Loucy (cell line): ENCODE measurements around the gene ADISSP.

ENCODE experiments used
- EZH2phosphoT487 ChIP-seq: fragments of 200-600 bp; IDR thresholded peaks from 2 replicates; pipeline ENCODE4 v1.6.1; 2018; ENCODE audit warnings: antibody characterized with exemption, mild to moderate bottlenecking, moderate library complexity, borderline replicate concordance
- TF ChIP-seq, protein P1 (sequence below): fragments of 200-600 bp; sonication (generic); conservative IDR thresholded peaks from 2 replicates; pipeline ENCODE4 v1.5.1; 2014; ENCODE audit warnings: mild to moderate bottlenecking, antibody characterized with exemption, low read length

DNA sequence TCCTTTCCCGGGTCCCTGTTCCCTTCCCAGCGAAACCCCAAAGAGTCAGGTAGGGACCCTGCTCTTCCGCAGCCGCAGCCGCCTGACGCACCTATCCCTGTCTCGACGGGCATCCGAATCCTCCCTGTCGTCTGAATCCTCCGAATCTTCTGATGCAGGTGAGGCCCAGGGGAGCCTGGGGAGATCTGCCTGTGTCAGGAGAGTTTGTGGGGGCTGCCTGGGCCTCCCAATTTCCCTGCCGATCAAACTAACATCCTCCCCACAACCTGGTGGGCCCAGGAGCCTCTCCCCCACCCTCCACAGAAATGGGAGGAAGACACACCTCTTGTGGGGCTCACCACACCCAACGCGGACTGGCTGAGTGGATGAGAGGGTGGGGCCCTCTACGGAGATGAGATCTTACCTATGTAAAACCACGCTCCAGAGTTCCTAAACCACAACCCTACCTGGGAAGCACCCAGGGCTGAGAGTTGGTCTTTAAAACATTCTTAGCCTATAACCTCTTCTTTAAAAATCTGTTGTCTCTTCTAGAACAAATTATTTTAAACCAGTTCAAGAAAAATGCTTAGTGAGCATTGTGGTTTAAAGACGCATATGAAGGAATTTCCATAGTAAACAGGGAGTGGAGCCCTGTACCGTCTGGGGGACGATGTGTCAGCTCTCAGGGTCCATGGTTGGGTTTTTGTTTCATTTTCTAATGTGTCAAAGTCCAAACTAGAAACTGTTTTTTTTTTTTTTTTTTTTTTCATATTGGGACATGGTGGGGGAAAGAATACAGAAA lies 30.2 kb upstream of the ADISSP start:
- TF ChIP-seq, protein P1, sequence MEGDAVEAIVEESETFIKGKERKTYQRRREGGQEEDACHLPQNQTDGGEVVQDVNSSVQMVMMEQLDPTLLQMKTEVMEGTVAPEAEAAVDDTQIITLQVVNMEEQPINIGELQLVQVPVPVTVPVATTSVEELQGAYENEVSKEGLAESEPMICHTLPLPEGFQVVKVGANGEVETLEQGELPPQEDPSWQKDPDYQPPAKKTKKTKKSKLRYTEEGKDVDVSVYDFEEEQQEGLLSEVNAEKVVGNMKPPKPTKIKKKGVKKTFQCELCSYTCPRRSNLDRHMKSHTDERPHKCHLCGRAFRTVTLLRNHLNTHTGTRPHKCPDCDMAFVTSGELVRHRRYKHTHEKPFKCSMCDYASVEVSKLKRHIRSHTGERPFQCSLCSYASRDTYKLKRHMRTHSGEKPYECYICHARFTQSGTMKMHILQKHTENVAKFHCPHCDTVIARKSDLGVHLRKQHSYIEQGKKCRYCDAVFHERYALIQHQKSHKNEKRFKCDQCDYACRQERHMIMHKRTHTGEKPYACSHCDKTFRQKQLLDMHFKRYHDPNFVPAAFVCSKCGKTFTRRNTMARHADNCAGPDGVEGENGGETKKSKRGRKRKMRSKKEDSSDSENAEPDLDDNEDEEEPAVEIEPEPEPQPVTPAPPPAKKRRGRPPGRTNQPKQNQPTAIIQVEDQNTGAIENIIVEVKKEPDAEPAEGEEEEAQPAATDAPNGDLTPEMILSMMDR: no peak
- no peak for TF ChIP-seq EZH2phosphoT487
